Measurements from ENCODE around the gene LRRFIP2.
"Not testable (repeated sequence)": the region's sequence is repeated elsewhere in the genome, so short reads cannot be mapped to it uniquely, and the experiment has no call there.

The LRRFIP2 gene

GRCh38 chr3:37183976-37184375, 9.6 kb upstream of the LRRFIP2 start:
- DNase-seq: no peak

- no peak for DNase-seq
These were observed 9.0 kb upstream of the LRRFIP2 start for GRCh38 chr3:37183375-37183831.

GRCh38 chr3:37182816-37183215, 8.4 kb upstream of the LRRFIP2 start:
- no peak for DNase-seq

GRCh38 chr3:37181756-37182155, 7.4 kb upstream of the LRRFIP2 start:
- DNase-seq: no peak

- no peak for DNase-seq
These were observed 5.0 kb upstream of the LRRFIP2 start for GRCh38 chr3:37179144-37179967.

GRCh38 chr3:37173806-37174205, 576 bp downstream of the LRRFIP2 start:
- no peak for DNase-seq

- no peak for DNase-seq
These were observed 3.2 kb downstream of the LRRFIP2 start for GRCh38 chr3:37171144-37171543.

GRCh38 chr3:37170513-37170912, 3.9 kb downstream of the LRRFIP2 start:
- DNase-seq: no peak

GRCh38 chr3:37170060-37170459, 4.3 kb downstream of the LRRFIP2 start:
- DNase-seq: no peak

- DNase-seq: no peak
These were observed 5.5 kb downstream of the LRRFIP2 start for GRCh38 chr3:37168896-37169295.

GRCh38 chr3:37163262-37164015, 10.9 kb downstream of the LRRFIP2 start:
- no peak for DNase-seq

- no peak for DNase-seq
These were observed 11.7 kb downstream of the LRRFIP2 start for GRCh38 chr3:37162501-37163245.

- no peak for DNase-seq
These were observed 13.0 kb downstream of the LRRFIP2 start for GRCh38 chr3:37161351-37161750.

GRCh38 chr3:37155782-37156181, 18.6 kb downstream of the LRRFIP2 start:
- no peak for DNase-seq

GRCh38 chr3:37154668-37155314, 19.6 kb downstream of the LRRFIP2 start:
- no peak for DNase-seq

- DNase-seq: no peak
These were observed 23.8 kb downstream of the LRRFIP2 start for GRCh38 chr3:37150621-37151020.

- DNase-seq: no peak
These were observed 25.1 kb downstream of the LRRFIP2 start for GRCh38 chr3:37149257-37149656.

- no peak for DNase-seq
These were observed 26.2 kb downstream of the LRRFIP2 start for GRCh38 chr3:37148208-37148607.

GRCh38 chr3:37147666-37148065, 26.7 kb downstream of the LRRFIP2 start:
- no peak for DNase-seq

GRCh38 chr3:37146927-37147326, 27.5 kb downstream of the LRRFIP2 start:
- DNase-seq: not testable (repeated sequence)

- DNase-seq: no peak
These were observed 28.8 kb downstream of the LRRFIP2 start for GRCh38 chr3:37145611-37146010.

- peak; percentile 36 for DNase-seq
These were observed 29.6 kb downstream of the LRRFIP2 start for GRCh38 chr3:37144806-37145205.

- no peak for DNase-seq
These were observed 30.6 kb downstream of the LRRFIP2 start for GRCh38 chr3:37143821-37144220.

All from NCI-H774 (cell line).